Ishikawa (cell line): ENCODE data around the gene TRPV4.

Source experiments
- CEBPB ChIP-seq: IDR thresholded peaks from 2 replicates; pipeline ENCODE4 v1.6.1; 2012
- CREB1 ChIP-seq: IDR thresholded peaks from 2 replicates; pipeline ENCODE4 v1.6.1; 2012; ENCODE audit warnings: low read depth
- EGR1 ChIP-seq: IDR thresholded peaks from 2 replicates; pipeline ENCODE4 v1.6.1; 2012
- EP300 ChIP-seq: IDR thresholded peaks from 2 replicates; pipeline ENCODE4 v1.6.1; 2012; ENCODE audit warnings: borderline replicate concordance
- FOXM1 ChIP-seq: IDR thresholded peaks from 2 replicates; pipeline ENCODE4 v1.6.1; 2012; ENCODE audit warnings: low read depth, borderline replicate concordance
- TCF12 ChIP-seq: IDR thresholded peaks from 2 replicates; pipeline ENCODE4 v1.6.1; 2012; ENCODE audit warnings: low read depth
- USF1 ChIP-seq: IDR thresholded peaks from 2 replicates; pipeline ENCODE4 v1.6.1; 2012
- ZBTB7A ChIP-seq: IDR thresholded peaks from 2 replicates; pipeline ENCODE4 v1.6.1; 2012; ENCODE audit warnings: low read depth

DNA sequence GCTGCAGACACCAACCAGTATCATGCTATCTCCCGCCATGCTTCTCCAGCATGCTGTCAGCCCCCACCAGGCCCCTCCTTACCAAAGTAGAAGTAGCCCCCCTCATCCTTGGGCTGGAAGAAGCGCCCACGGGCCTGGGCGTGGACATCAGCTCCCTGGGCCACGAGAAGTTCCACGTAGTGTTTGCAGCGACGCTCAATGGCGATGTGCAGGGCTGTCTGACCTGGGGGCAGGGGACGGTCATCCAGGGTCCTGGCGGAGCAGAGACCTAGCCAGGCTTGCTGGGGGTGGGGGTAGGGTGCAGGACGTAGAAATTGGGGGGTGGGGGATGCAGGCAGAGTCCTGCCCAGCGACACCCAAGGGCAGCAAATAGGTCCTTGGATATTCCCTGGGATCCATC is 32.7 kb downstream of the TRPV4 start:
- TF ChIP-seq EGR1 (no peak), CEBPB (no peak), USF1 (no peak), ZBTB7A (no peak), CREB1 (no peak), FOXM1 (no peak), TCF12 (no peak), EP300 (no peak)
